AG09319 (cell line): ENCODE measurements around the gene TM9SF3.

Source experiments
- DNase-seq: peaks from one replicate; pipeline ENCODE4 v3.0.0-alpha.2; 2010; ENCODE audit warnings: low read depth; ENCODE audit errors: extremely low read depth
- TF ChIP-seq, protein P1 (sequence below): IDR thresholded peaks from 2 replicates; pipeline ENCODE4 v1.5.1; 2011; ENCODE audit warnings: low read depth, mild to moderate bottlenecking, inconsistent platforms, low read length, moderate library complexity

TM9SF3 gene

GRCh38 chr10:96541921-96542320 is 44.9 kb downstream of the TM9SF3 start:
- no peak for DNase-seq
- TF ChIP-seq, protein P1, sequence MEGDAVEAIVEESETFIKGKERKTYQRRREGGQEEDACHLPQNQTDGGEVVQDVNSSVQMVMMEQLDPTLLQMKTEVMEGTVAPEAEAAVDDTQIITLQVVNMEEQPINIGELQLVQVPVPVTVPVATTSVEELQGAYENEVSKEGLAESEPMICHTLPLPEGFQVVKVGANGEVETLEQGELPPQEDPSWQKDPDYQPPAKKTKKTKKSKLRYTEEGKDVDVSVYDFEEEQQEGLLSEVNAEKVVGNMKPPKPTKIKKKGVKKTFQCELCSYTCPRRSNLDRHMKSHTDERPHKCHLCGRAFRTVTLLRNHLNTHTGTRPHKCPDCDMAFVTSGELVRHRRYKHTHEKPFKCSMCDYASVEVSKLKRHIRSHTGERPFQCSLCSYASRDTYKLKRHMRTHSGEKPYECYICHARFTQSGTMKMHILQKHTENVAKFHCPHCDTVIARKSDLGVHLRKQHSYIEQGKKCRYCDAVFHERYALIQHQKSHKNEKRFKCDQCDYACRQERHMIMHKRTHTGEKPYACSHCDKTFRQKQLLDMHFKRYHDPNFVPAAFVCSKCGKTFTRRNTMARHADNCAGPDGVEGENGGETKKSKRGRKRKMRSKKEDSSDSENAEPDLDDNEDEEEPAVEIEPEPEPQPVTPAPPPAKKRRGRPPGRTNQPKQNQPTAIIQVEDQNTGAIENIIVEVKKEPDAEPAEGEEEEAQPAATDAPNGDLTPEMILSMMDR = no peak

GRCh38 chr10:96540240-96540639 is 46.6 kb downstream of the TM9SF3 start:
- no peak for DNase-seq
- TF ChIP-seq, protein P1 = no peak

- DNase-seq = no peak
- TF ChIP-seq, protein P1 = no peak
Observed at GRCh38 chr10:96538683-96539082, 48.1 kb downstream of the TM9SF3 start.

- DNase-seq = no peak
- TF ChIP-seq, protein P1 = no peak
Observed at GRCh38 chr10:96536129-96536528, 50.7 kb downstream of the TM9SF3 start.

GRCh38 chr10:96532523-96532922 is 54.3 kb downstream of the TM9SF3 start:
- no peak for DNase-seq
- TF ChIP-seq, protein P1 = no peak

- DNase-seq = no peak
- TF ChIP-seq, protein P1 = no peak
Observed at GRCh38 chr10:96529634-96530279, 57.1 kb downstream of the TM9SF3 start.

GRCh38 chr10:96524741-96525140 is 62.1 kb downstream of the TM9SF3 start:
- TF ChIP-seq, protein P1 = no peak
- DNase-seq = no peak
